Measurements from ENCODE around the gene PRR33.

PRR33 gene

GRCh38 chr11:1861435-1862411, 30.0 kb downstream of the PRR33 start:
- no peak for DNase-seq

GRCh38 chr11:1860108-1860507, 31.6 kb downstream of the PRR33 start:
- DNase-seq = no peak

- DNase-seq = no peak
Observed at GRCh38 chr11:1859004-1859403, 32.7 kb downstream of the PRR33 start.

- DNase-seq = no peak
Observed at GRCh38 chr11:1858576-1858975, 33.1 kb downstream of the PRR33 start.

GRCh38 chr11:1858154-1858553, 33.5 kb downstream of the PRR33 start:
- DNase-seq = no peak

GRCh38 chr11:1857064-1857463, 34.6 kb downstream of the PRR33 start:
- DNase-seq = no peak

GRCh38 chr11:1856306-1857005, 35.2 kb downstream of the PRR33 start:
- no peak for DNase-seq

- DNase-seq = no peak
Observed at GRCh38 chr11:1855886-1856265, 35.8 kb downstream of the PRR33 start.

- no peak for DNase-seq
Observed at GRCh38 chr11:1854949-1855885, 36.5 kb downstream of the PRR33 start.

GRCh38 chr11:1854132-1854948, 37.4 kb downstream of the PRR33 start:
- no peak for DNase-seq

GRCh38 chr11:1853376-1854131, 38.1 kb downstream of the PRR33 start:
- DNase-seq = no peak

GRCh38 chr11:1852877-1853276, 38.8 kb downstream of the PRR33 start, which contains the start of gene LSP1:
LSP1 (plus strand) TSS chr11:1853084; CDS start chr11:1853145, 61 bp downstream.
- no peak for DNase-seq

GRCh38 chr11:1852271-1852876, 39.3 kb downstream of the PRR33 start:
- no peak for DNase-seq

- DNase-seq = no peak
Observed at GRCh38 chr11:1851468-1852180, 40.1 kb downstream of the PRR33 start.

GRCh38 chr11:1848640-1849430, 42.9 kb downstream of the PRR33 start:
- DNase-seq = no peak

GRCh38 chr11:1847926-1848639, 43.6 kb downstream of the PRR33 start:
- DNase-seq = no peak

GRCh38 chr11:1847006-1847735, 44.5 kb downstream of the PRR33 start:
- DNase-seq = no peak

Measured in right forelimb (tissue), 1 donor.